NCI-H345 treated with DMSO at 0.1 percent for 48 hours (cell line): ENCODE measurements around the gene ITIH4.
A peak's percentile ranks its signal among the peaks of the same experiment; 100 is the strongest.

Experiments
- DNase-seq: peaks from one replicate; lab custom pipeline; 2025; ENCODE audit not compliant: unreplicated experiment; lab: John Stamatoyannopoulos, UW

The ITIH4 gene

DNA sequence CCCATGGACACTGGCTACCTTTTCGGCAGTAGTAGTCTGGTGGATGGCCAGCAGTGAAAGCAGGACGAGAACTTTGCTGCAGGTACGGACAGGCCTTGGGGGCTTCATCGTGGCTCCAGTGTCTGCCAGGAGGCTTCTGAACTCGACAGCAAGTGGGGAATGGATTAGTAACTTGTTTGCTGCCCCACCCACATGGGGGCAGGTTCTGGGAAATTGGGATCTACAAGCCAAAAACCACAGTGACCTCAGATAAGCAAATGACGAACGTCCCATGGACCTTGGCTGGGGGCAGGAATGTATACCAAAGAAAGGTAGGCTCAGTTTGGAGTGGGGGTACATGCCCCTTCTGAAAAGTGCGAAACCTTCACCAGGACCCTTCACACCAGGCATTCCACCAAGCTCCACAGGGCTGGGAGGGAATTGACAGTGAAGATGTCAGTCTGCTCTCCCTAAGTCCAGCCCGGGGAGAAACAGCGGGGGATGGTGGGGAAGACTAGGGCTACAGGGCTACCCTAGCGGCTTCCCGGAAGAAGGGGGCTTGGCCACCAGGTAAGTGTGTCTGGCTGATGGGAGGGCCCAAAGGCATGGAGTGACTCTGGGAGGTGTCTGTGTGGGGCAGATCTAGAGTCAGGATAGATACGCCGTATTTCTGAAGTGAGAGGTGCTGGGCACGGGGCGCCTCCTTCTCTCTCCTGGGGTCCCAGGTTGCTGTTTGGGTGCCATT lies at the start of gene ITIH4:
Gene ITIH4, minus strand, starts transcription at position 138 of the 724 bp plus-strand sequence. Its CDS starts 30 bp downstream, at position 108.
- DNase-seq: no peak

DNA sequence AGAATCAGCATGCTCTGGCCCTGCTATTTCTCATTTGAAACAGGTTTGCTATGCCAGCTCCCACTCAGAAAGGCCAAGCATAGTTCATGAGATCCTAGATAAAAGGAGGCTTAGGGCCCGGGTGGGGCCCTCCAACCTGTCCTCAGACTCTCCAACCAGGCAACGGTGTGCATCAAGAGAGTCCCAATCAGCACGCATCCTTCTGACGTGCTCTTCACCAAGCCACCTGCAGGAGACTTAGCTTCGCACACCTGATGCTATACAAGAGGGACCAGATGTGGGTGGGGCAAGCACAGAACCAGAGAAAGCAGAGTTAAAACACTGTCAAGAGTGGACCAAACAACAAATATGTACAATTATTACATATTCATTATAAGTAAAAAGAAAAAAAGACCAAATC lies 49.6 kb upstream of the ITIH4 start:
- DNase-seq: no peak

DNA sequence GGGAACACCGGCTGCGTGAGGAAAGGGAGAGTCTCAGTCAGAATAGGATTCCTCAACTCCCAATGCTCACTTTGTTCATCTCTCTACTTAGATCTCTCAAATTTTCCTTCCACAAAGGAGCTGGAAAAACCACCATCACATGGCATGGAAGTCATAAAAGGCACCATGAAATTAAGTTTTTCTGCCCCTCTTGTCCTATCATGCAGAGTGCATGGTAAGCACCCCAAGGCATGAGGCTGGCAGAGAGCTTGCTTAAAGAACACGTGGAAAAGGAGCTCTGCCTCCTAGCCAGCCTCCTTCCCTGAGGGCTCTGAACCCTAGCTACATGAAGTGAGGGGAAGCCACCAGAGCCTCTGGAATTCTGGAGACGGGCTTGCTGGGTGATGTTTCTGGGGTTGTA lies 49.1 kb upstream of the ITIH4 start:
- DNase-seq: no peak

DNA sequence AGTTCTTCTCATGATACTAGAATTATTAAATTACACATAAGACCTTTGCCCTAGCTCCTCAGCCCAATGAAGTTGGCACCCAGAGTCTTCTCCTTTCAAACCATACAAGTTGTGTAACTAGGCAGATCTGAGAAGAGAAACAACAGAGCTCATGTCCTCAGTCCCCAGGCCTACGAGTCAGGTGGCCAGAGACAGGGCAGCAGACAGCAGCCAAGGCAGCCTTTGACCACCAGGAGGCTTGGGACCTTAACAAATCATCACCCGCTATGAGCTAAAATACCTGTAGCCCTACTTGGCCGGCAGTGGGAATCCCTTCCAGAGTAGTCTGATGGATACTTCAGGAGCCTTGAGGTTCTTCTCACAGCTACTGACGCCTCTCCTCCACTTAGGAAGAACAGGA lies 48.6 kb upstream of the ITIH4 start:
- DNase-seq: no peak

DNA sequence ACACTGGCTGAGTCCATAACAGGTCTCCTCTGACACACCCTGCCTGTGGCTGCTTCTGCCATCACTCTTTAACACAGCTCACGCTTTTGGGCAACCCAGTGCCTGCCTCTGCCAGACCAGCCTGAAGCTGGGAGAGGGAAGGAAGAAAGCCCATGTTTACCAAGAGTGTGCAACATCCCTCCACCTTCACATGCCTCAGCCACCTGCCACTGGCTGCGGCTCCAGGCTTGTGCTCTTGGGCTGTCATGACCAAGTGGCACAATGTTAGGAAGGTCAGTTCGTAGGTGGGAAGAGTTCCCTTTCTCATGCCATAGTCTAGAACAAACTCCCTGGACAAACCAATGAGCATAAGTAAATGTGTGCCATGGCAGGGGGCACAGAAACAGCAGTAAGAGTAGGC lies 46.6 kb upstream of the ITIH4 start:
- DNase-seq: no peak

DNA sequence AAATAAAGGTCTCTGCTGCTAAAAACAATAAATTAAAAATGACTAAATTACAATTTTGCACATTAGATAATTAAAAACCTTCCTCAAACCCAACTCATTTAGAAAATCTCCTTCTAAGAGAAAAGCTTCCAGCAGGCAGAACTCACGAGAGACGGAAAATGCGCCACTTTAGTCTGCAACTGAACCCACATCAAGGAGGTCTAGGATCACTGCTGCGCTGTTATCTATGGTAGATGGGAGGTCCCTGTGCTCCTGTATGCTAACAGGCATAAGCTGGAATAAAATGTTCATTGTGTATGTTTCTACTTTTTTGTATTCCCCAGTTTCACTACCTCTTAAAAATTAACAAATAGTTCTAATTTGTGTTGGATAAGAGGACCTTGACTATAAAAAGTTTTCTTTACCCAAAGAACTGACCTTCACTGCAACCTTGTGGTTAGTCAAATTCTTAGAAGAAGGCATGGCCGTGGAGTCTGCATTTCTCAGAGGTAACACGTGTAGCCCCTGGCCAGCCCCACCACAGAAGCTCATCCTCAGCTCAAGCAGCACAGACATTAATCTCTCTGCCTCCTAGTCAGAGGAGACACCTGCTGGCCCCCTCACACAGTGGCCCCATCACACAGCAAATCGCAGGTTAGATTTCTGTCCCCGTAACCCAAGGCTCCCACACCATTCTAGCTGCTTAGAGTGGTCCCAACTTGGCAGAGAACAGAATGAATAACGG lies 44.6 kb upstream of the ITIH4 start:
- DNase-seq: no peak

DNA sequence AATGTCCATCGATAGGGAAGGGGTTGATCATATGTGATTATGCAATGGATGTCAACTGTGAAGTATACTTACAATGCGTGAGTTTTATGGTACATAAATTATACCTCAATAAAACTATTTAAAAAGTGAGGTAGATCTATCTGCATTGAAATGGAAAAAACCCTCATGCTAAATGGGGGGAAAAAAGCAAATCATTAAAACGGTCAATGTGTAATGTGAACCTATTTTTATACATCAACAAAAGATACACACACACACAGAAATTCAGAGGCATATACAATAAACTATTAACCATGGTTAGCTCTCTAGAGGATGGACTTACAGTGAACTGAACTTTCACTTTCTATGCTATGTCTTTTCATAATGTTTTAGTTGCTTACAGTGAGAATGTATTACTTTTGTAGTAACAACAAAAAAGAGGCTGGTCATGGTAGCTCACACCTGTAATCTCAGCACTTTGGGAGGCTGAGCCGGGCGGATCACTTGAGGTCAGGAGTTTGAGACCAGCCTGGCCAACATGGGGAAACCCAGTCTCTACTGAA lies 43.8 kb upstream of the ITIH4 start:
- DNase-seq: no peak

DNA sequence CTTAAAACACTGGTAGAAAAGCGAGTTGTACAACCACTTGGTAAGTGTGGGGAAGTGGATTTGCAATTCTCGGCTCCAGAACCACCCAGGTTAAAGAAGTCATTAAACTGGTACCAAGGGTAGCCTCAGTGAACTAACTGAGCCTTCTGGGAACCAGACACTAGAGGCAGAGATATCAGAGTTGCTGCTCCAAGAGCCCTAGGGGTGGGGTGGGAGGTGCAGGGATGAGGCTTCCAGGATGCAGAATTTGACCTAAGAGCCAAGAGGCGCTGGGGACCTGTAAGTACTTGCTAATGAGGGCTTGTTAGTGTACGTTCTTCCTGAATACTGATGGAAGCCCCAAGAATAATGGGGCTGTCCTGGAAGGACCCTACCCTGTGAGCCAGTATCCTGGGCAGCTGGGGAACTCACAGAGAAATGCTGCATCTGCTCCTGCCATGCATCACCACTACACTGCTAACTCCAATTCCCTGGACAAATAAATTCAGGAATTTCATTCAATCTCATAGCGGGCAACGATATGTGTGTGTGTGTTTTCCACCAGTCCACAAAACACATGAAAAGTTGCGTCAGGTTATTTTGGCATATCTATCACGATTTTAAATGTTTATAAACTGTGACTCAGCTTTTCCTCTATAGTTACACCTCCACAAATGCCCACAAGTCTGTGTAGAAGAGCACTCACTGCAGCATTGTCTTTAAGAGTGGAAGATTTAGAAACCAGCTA lies 43.1 kb upstream of the ITIH4 start:
- no peak for DNase-seq

DNA sequence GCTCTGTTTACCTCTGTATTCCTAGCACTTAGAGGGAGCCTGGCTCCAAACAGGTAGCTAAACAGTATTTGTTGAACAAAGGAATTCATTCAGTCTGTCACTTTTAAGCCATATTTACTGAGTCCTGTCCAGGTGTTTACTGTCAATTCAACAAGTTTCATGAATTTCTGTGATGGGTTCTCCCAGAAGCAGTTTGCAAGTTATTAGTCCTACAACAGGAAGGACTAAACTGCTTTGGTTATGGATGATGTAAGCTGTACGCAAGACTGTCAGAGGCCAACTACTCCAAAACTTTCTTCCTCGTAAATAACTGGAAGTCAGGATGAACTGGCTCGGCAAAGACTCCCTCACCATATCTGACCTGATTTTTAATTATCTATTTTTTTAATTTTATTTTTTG lies 41.8 kb upstream of the ITIH4 start:
- no peak for DNase-seq

DNA sequence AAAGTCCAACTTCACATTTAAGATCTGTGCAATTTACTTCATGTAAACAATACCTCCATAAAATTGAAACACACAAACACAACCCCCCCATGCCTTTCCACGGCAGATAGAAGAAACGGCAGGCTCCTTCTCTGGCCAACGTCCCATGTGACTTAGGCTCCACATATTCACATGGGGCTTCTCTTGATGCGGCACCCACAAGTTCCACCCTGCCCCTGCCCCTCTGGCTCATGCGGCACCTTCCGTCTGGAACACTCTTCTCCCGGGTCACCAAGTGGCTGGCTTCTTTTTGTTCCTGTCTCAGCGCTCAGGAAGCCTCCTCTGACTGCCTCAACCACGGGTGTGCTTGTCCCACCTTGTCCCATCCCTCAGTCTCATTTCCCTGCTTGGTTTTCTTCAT lies 41.3 kb upstream of the ITIH4 start:
- DNase-seq: no peak

DNA sequence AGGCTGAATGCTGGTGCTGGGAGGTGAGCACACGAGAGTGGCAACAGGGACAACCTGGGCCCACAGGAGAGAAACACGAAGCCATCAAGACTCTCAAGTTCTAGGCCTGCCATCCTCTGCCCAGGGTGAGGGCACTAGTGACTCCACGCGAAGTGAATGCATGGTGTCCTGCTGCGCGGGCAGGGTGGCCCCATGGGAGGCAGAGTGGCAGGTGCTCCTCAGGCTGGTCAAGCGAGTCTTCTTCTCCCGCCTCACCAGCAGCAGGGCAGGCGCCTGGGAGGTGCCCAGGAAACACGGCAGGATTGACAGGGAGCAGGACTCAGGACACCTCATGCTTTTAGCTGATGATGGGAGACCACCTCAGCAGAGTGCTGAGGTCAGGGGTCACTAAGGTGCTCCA lies 40.0 kb upstream of the ITIH4 start:
- no peak for DNase-seq

DNA sequence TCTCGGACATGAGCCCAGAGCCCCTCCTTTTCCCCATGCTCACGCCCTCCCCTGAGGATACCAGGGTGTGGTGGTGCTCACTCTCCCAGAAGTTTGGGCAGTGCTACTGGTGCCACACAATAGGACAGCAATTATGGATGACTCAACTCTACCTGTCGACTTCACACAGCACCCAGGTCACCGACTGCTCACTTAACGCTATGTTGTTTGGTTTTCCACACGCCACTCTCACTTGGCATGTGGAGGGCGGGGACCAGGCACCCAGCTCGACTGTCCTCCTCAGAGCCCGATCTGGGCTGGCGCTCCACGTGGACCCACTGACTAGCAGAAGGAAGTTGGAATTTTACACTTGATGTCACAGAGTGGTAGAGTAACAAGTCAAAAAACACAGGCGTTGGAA lies 36.0 kb upstream of the ITIH4 start:
- DNase-seq: no peak

DNA sequence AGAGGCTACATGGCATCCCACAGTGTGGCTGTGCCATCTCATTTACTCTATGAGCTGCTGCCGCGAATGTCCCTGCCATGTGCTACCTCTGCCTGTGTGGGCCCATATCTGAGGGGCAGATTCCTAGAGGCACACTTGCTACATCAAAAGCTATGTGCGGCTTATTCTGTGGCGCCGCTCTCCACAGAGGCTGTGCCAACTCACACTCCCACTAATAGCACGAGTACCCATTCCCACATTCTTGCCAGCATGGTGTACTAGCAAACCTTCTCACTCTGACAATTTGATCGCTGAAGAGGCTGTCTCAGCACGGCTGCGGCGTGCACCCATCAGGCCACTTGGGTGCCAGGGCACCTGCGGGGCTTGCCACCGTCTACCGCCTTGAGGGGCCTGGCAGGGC lies 35.5 kb upstream of the ITIH4 start:
- peak; percentile 19 for DNase-seq

DNA sequence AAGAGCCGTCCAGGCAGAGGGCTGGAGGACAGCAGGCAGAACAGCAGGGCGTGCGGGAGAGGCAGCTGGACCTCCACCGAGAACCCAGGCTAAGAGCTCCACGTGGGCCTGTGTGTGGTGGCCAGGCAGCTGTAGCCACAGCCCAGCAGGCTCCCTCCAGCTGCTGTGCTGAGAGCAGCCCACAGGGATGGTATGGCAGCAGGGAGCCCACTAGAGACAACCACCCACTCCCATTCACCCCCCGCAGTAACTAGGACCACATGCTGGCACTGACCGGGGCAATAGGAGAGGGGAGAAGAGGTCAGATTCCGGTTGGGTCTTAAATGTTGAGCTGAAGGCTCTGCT lies 29.9 kb upstream of the ITIH4 start:
- no peak for DNase-seq

DNA sequence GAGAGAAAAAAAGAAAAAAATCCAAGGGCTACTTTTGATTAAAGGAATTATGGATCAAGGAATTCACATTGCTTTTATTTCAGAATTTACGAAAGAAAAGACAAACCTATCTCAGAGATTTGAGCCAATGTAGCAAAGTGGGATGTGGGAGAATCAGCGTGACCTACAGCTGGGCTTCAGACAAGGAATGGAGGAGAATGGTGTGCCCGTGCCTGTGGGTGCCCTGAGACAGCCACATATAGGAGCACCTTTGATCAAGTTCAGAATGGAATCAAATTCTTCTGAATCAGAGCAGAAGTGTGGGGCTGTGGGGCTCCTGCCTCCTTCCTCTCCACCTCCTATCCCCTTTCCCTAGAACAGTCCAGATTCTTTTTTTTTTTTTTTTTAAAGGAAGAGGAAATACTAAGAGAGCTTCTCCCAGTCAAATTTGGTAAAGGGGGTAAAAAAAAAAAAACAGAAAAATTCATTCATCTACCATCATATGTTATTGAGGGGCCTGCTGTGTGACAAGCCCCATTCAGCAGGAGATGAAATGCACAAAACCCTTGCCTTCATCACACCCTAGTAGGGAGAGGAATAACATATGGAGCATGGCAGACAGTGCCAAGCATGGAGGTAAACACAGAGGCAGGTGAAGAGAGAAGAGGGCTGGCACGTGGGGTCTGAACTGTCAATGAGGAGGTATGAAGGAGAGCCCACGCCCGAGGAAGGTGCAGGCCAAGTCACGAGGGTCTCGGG lies 29.4 kb upstream of the ITIH4 start:
- DNase-seq: peak; percentile 7

DNA sequence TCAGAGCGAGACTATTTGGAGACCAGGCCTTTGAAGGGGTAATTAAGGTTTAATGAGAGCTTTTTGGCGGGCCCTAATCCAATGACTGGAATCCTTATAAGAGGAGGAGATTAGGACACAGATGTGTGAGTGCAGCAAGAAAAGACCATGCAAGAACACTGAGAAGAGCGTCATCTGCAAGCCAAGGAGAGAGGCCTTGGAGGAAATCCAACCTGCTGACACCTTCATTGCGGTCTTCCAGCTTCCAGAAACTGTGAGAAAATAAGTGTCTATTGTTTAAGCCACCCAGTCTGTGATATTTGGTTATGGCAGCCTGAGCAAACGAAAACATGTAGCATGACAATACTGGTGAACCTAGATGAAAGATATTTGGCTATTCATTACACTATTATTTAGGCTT lies 27.4 kb upstream of the ITIH4 start:
- DNase-seq: no peak

DNA sequence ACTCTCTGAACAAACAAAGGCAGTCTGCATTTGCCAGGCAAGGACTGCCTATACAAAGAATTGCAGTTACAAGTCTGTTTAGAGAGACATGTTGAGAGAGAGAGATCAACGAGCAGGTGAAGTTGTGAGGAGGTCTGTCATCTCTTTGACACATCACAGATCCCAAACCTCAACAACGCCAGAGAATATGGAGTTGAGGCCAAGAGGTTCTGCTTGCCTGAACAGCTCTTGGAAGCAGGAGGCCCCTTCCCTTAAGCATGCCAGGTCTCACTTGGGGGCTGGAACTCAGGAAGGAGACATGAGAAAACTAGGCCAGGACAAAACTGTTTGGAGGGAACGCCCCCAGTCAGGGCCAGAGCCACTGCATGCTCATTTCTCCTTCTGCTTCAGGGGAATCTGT lies 26.7 kb upstream of the ITIH4 start:
- DNase-seq: no peak

DNA sequence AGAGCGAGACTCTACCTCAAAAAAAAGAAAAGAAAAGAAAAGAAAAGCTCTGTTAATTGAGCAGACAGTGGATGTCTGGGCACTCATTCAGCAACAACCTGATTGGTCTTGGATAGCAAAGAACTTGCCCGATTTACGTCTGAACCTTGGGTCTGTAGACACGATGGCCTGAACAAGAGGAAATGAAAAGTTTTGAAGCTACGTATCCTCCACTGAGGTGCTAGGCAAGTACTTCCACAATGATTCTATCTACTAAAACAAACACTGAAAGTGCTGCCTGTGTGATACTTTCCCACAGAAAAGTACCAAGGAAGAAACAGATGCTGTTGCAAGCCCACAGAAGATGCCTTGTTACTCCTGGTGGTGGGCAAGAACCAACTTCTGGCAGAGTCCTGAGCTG lies 26.2 kb upstream of the ITIH4 start:
- no peak for DNase-seq

DNA sequence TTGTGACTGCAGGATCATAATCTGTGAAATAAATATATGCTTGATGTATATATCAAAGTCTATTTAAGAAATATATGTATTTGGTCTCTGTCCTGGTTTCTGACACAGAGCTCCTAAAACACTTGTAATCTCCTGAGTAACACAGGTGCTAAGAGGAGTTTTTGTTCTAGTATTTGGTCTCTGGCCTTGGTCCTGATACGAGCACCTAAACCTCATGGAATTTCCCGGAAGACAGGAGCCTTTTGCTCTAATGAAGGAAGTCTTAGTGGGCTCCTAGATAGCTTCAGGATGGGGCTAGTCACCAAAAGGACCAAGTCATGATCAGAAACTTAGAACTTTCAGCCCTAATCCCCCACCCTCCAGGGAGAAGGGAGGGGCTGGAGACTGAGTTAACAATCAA lies 23.5 kb upstream of the ITIH4 start:
- DNase-seq: no peak

DNA sequence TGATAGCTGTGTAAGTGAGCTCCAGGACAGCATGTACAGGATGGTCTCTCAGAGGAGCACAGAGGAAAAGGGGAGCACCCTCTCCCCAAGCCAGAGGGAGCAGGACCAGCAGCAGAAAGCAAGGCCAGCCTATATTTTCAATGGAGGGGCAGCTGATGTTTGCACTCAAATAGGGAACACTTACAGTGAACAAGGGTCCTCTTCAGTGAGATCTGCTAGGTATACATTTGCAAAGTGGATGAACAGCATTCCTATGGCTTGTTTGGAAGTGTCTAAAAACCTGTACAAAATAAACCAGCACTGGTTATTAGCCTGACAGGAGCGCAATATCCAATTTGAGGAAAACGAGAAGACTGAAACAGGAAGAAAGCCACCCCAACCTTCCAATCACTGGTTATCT lies 21.9 kb upstream of the ITIH4 start:
- DNase-seq: no peak

DNA sequence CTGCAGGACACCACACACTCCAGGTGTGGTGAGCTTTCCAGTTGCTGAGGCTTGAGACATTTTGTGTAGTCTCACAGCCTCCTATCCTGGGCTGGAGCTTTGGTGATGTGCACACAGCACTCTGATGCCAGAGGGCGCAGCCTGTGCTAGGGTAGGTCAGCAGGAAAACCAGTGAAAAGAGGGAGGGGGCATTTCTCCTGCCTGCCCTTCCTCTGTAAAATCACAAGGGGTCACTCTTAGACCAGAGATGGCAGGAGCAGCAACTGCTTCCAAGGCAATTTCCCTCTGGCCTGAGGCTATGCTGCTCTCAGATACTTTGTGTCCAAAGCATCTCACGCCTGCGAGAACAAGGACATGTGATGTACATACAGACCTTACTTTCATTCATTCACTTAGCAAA lies 20.9 kb upstream of the ITIH4 start:
- peak; percentile 5 for DNase-seq
